ENCODE data around the gene SEC24B.

Gene SEC24B

DNA sequence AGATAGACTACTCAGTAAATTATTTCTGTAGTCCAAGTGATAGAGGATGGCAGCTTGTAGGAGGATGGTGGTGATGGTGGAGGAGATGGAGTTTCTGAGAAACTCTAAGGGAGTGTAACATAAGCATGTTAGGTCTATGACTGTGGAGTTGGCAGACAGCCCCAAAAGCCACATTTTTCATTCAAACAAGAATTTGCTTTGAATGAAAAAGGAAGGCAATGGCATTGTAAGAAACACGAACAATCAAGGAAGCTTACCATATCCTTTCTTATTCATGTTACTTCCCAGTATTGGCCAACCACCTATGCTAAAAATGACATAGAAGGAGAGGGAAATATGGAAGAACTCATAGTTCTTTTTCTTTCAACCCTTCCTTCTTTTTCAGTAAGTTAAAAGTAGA is 18.7 kb upstream of the SEC24B start:
- H3K9me3 Mint-ChIP-seq = no peaks in the 10 kb centered on the region
- H3K27ac Mint-ChIP-seq = no peak overlapping the region
- H3K27me3 Mint-ChIP-seq (ENCODE audit: low read depth) = peaks cover 9% of the 10 kb centered on the region
- no peaks in the 10 kb centered on the region for H3K36me3 Mint-ChIP-seq (ENCODE audit: low read depth)
- H3K4me3 Mint-ChIP-seq = no peak overlapping the region
- peaks cover 3% of the 10 kb centered on the region for H3K4me1 Mint-ChIP-seq (ENCODE audit: low read depth)

DNA sequence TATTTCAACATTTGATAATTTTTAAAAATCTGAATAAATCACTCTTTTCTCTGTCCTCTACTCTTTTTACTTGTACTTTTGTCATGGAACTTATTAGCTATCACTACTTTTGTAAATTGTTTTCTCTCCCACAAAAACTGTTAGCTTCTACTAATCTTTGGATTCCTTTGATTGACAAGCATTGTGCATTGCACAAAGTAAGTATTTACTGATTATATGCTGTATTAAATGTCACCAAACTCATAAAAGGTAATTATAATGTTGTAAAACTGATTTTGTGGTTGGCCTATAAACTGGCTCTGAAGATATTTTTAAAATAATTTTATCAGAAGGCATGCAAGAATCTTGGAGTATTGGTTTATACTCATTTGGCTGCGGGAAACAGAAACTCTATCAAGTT is 15.0 kb upstream of the SEC24B start:
- H3K36me3 Mint-ChIP-seq (ENCODE audit: low read depth) = no peaks in the 10 kb centered on the region
- no peaks in the 10 kb centered on the region for H3K9me3 Mint-ChIP-seq
- H3K4me3 Mint-ChIP-seq = no peak overlapping the region
- no peak overlapping the region for H3K27ac Mint-ChIP-seq
- peaks cover 10% of the 10 kb centered on the region for H3K27me3 Mint-ChIP-seq (ENCODE audit: low read depth)
- peaks cover 3% of the 10 kb centered on the region for H3K4me1 Mint-ChIP-seq (ENCODE audit: low read depth)

DNA sequence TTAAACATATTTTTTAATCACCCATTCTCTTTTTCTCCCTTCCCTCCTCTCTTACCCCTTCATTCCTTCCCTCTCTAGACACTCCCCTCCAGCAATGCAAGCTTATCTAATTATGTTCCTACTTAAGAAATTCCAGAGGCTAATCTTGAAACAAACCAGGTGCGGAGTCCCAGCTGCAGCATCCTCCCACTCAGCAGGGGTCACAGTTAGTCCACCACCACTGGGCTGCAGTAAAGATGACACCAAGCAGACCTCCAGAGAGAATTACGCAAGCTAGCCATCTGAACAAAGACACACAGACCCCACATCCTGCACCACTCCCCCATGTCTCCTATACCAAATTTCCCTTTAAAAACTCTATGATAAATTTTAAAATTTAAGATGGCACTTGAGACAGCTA is 13.9 kb upstream of the SEC24B start:
- Mint-ChIP-seq H3K4me1 (ENCODE audit: low read depth) (peaks cover 3% of the 10 kb centered on the region), H3K27ac (no peak overlapping the region), H3K27me3 (ENCODE audit: low read depth) (peaks cover 10% of the 10 kb centered on the region), H3K4me3 (no peak overlapping the region), H3K9me3 (no peaks in the 10 kb centered on the region), H3K36me3 (ENCODE audit: low read depth) (no peaks in the 10 kb centered on the region)

DNA sequence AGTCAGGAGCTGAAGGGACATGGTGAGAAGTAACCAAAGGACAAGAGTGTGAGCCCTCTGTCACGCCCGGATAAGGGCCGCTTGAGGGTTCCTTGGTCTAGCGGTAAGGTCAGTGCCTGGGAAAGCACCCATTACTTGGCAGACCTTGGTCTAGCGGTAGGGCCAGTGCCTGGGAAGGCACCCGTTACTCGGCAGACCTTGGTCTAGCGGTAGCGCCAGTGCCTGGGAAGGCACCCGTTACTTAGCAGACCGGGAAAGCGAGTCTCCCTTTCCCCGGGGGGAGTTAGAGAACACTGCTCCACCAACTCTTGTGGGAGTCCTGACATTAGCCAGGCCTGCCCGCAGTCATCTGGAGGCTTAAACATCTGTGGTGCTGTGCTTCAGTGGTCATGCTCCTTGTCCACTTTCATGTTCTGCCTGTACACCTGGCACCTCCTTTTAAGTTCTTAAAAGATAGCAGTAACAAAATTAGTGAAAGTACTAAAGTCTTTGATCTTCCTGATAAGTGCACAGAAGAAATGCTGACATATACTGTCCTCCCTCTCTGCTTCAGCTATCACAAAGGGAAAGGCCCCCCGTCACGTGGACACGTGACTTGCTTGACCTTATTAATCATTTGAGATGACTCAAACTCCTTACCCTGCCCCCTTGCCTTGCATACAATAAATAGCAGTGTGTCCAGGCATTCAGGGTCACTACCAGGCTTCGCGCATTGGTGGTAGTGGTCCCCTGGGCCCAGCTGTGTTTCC is 9.3 kb upstream of the SEC24B start:
- no peaks in the 10 kb centered on the region for H3K9me3 Mint-ChIP-seq
- peaks cover 7% of the 10 kb centered on the region for H3K4me1 Mint-ChIP-seq (ENCODE audit: low read depth)
- peaks cover 8% of the 10 kb centered on the region for H3K27me3 Mint-ChIP-seq (ENCODE audit: low read depth)
- peaks cover 3% of the 10 kb centered on the region for H3K36me3 Mint-ChIP-seq (ENCODE audit: low read depth)
- no peak overlapping the region for H3K4me3 Mint-ChIP-seq
- H3K27ac Mint-ChIP-seq = no peak overlapping the region

DNA sequence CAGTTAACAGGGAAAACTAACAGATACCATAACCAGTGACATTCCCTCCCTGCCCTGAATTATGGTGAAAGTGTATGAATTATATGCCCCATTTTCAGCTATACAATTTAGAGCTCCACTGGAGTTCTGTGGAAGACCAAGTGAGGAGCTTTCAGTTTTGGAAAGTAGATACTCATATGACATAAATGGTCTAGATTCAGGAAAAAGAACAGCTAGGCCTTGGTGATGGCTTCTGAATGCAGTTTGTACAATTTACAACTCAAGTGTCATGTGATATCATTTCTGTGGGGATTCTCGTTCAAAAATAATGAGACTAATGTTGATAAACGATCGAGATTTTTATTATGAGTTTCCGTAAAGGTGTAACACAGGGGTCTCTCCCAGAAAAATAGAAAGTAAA is 8.2 kb upstream of the SEC24B start:
- Mint-ChIP-seq H3K9me3 (no peaks in the 10 kb centered on the region), H3K4me3 (no peak overlapping the region), H3K27me3 (ENCODE audit: low read depth) (no peaks in the 10 kb centered on the region), H3K27ac (no peak overlapping the region), H3K36me3 (ENCODE audit: low read depth) (peaks cover 3% of the 10 kb centered on the region), H3K4me1 (ENCODE audit: low read depth) (peaks cover 10% of the 10 kb centered on the region)

DNA sequence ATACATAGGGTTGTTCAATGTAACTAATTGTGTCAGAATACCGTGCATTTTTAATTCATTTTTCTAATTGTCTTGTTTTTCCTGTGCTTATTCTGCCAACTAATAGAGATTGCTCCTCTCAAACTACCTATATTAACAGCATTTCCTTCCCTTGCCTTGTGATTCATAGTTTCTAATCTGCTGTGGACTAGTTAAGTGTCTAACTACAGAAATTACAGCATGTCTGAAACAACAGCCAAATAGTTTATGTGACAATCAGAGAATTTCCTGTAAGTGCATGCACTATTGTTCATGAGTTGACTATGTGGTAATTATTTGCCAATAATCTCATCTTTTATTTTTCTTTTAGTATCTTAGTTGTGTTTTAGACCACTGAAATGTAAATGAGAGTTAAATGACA is 4.1 kb upstream of the SEC24B start:
- H3K27ac Mint-ChIP-seq = no peak overlapping the region
- H3K9me3 Mint-ChIP-seq = no peaks in the 10 kb centered on the region
- H3K4me3 Mint-ChIP-seq = no peak overlapping the region
- H3K36me3 Mint-ChIP-seq (ENCODE audit: low read depth) = peaks cover 4% of the 10 kb centered on the region
- peaks cover 20% of the 10 kb centered on the region for H3K4me1 Mint-ChIP-seq (ENCODE audit: low read depth)
- H3K27me3 Mint-ChIP-seq (ENCODE audit: low read depth) = no peaks in the 10 kb centered on the region

DNA sequence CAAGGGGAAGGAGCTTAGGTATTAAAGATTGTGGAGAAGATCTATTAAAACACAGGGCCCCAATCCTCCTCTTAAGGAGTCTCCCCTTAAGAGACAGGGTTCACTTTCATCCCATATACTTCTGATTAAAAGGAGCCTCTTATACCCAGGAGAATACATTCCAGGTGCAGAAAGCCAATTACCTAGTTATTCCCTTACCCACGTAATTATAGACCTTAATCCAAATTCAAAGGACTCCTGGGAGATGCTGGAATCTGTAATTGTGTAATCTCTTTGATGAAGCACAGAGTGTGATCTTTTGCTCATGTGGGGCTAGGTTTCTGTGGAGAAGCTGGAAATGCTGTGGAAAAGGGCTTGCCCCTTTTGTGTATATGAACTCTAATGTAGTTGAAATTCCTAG is 1.4 kb upstream of the SEC24B start:
- H3K4me3 Mint-ChIP-seq = peak overlapping the region; percentile 82
- peak overlapping the region; percentile 60 for H3K27ac Mint-ChIP-seq
- H3K27me3 Mint-ChIP-seq (ENCODE audit: low read depth) = no peaks in the 10 kb centered on the region
- H3K4me1 Mint-ChIP-seq (ENCODE audit: low read depth) = peaks cover 42% of the 10 kb centered on the region
- H3K9me3 Mint-ChIP-seq = no peaks in the 10 kb centered on the region
- peaks cover 7% of the 10 kb centered on the region for H3K36me3 Mint-ChIP-seq (ENCODE audit: low read depth)

DNA sequence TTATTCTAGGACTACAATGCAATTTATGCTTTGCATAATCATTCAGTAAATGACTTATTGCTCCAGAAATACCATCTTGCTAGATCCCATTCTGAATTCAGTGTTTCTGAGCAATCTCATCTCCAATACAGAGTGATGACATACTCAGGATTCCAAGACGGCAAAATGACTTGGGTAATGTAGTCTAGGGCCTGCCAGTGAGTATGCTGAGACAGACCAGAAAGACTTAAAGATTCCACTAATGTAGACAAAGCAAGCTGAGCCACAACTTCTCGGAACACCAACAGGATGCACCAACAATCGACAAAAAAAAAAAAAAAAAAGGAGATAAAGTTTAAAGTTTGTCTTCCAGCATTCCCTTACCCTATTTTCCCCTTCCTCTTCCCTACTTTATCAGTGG is 919 bp upstream of the SEC24B start:
- peaks cover 7% of the 10 kb centered on the region for H3K36me3 Mint-ChIP-seq (ENCODE audit: low read depth)
- H3K9me3 Mint-ChIP-seq = no peaks in the 10 kb centered on the region
- peaks cover 42% of the 10 kb centered on the region for H3K4me1 Mint-ChIP-seq (ENCODE audit: low read depth)

DNA sequence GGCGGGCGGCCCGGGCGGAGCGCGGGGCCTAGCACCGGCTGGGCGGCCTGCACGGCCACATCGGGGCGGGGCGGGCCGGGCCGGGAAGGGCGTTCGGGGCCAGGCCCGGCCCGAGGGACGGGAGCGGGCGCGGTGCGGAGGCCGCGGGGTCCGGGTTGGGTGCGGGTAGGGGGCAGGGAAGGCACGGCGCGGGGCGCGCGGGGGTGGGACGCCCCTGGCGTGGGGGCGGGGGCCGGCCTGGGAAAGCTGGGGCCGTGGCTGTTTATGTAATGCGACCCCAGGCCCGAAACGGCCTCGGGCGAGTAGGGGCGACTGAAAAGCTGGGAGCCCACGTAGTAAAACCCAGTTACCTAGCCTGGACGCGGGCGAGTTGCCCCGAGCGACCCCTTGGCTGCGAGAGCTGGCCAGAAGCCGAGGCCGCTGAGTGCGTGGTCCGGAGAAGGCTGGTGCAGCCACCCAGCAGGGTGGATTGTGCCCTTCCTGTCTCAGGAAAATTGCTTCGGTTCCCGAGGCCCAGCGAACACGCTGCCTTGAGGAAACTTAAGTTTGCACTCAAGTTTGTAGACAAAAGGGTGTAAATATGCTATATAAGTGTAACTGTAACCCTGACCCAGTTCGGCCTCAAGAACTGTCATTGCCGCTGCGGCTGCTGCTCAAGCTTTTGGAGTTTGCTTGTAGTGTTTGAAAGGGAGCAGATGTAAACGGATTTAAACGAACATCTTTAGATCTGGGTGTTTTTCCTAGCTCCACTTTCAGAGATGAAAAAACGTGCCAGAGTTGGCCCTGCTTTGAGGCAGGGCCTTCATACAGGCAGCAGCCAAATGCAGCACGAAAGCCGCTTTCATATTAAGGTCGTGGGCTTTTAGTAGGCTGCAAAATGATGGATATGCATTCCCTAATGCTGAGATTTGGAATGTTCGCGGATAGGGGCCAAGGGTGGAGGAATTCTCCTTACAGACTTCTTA is 674 bp downstream of the SEC24B start:
- no peaks in the 10 kb centered on the region for H3K27me3 Mint-ChIP-seq (ENCODE audit: low read depth)
- H3K36me3 Mint-ChIP-seq (ENCODE audit: low read depth) = peaks cover 4% of the 10 kb centered on the region
- peak overlapping the region; percentile 73 for H3K27ac Mint-ChIP-seq
- no peaks in the 10 kb centered on the region for H3K9me3 Mint-ChIP-seq
- H3K4me1 Mint-ChIP-seq (ENCODE audit: low read depth) = peaks cover 48% of the 10 kb centered on the region
- peak overlapping the region; percentile 84 for H3K4me3 Mint-ChIP-seq

More for the DNA sequence above, 919 bp upstream of the SEC24B start:
- peak overlapping the region; percentile 82 for H3K4me3 Mint-ChIP-seq
- peak overlapping the region; percentile 81 for H3K27ac Mint-ChIP-seq
- no peaks in the 10 kb centered on the region for H3K27me3 Mint-ChIP-seq (ENCODE audit: low read depth)

DNA sequence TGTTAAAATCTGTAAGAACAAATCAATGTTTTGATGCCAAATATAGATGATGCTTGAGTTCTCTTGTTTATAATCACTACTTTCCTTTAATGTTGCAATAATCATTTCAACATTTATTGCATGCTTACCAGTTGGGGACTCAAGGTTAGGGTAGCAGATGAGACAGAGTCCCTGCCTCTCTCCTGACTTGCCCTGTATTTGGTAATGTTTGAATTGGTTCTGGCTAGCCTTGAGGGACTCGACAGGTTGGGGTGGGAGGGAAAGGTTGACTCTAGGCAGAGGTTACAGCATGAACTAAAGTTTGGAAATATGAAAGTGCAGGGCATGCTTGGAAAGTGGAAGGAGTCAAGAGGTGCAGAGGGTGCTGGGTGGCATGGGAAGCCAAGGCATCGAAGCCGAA is 2.0 kb downstream of the SEC24B start:
- Mint-ChIP-seq H3K4me3 (peak overlapping the region; percentile 84), H3K9me3 (no peaks in the 10 kb centered on the region), H3K4me1 (ENCODE audit: low read depth) (peaks cover 48% of the 10 kb centered on the region), H3K36me3 (ENCODE audit: low read depth) (peaks cover 4% of the 10 kb centered on the region), H3K27me3 (ENCODE audit: low read depth) (no peaks in the 10 kb centered on the region), H3K27ac (no peak overlapping the region)

DNA sequence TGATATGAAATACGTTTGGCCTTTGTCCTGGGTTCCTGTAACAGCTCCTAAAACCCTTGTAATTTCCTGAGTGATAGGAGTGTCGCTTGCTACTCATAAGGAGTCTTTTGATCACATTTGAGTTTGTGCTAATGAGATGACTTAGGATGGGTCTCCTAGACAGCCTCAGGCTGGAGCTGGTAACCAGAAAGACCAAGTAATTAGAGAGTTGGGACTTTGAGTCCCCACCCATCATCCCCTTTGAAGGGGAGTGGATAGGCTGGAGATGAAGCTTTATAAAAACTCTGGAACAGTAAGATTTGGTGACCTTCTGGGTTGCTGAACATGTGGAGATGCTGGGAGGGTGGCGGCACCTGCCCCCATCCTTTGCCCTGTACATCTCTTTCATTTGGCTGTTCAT is 2.9 kb downstream of the SEC24B start:
- Mint-ChIP-seq H3K27ac (no peak overlapping the region), H3K36me3 (ENCODE audit: low read depth) (peaks cover 3% of the 10 kb centered on the region), H3K4me3 (no peak overlapping the region)

DNA sequence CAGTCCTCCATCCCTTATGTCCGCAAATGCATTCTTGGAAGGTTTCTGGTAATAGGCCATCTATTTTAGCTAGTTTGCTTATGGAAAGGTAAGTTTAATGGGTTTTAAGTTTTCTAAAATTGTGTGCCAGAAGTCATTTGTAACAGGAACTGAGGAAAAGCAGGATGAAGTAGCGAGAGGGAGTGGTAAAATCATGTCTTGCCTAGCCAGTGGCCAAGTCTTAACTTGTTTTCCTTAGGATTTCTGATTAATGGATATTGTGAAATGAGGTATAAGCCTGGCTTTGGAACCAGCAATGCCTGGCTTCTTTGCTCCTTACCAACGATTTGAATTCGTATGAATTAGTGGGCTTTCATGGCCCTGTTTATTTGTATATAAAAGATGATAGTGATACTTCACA is 7.3 kb downstream of the SEC24B start:
- H3K4me1 Mint-ChIP-seq (ENCODE audit: low read depth) = peaks cover 36% of the 10 kb centered on the region
- H3K36me3 Mint-ChIP-seq (ENCODE audit: low read depth) = peaks cover 11% of the 10 kb centered on the region
- H3K27ac Mint-ChIP-seq = no peak overlapping the region
- H3K9me3 Mint-ChIP-seq = no peaks in the 10 kb centered on the region
- no peak overlapping the region for H3K4me3 Mint-ChIP-seq
- no peaks in the 10 kb centered on the region for H3K27me3 Mint-ChIP-seq (ENCODE audit: low read depth)

More for the DNA sequence above, 2.9 kb downstream of the SEC24B start:
- Mint-ChIP-seq H3K9me3 (no peaks in the 10 kb centered on the region), H3K27me3 (ENCODE audit: low read depth) (no peaks in the 10 kb centered on the region), H3K4me1 (ENCODE audit: low read depth) (peaks cover 48% of the 10 kb centered on the region)

DNA sequence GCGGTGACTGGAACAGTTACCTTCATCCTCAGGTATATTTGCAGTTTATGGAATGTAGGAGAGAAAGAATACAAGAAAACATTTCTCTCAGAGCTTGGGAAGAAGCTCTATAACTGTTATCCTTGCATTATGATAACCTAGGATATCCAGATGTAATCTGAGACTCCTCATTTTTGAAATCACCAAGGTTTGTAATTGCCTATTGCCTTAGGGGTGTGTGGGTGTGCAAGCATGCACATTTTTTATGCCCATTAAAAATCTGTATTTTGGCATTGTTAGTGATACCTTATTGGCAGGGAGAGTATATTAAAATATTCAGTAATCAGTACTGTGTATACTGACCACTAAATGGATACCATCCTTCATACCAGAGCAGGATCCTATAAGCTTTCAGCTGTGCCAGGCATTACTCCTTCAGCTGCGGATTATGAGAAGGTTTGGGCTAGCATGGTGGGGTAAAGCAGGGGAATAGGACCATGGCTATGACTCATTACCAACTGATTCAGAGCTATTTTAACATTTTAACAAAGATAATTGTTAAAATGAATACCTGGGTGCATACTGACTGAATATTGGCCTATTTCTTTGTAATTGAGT is 8.3 kb downstream of the SEC24B start:
- Mint-ChIP-seq H3K4me3 (no peak overlapping the region), H3K27me3 (ENCODE audit: low read depth) (no peaks in the 10 kb centered on the region), H3K27ac (no peak overlapping the region), H3K4me1 (ENCODE audit: low read depth) (peaks cover 32% of the 10 kb centered on the region), H3K36me3 (ENCODE audit: low read depth) (peaks cover 17% of the 10 kb centered on the region), H3K9me3 (no peaks in the 10 kb centered on the region)

DNA sequence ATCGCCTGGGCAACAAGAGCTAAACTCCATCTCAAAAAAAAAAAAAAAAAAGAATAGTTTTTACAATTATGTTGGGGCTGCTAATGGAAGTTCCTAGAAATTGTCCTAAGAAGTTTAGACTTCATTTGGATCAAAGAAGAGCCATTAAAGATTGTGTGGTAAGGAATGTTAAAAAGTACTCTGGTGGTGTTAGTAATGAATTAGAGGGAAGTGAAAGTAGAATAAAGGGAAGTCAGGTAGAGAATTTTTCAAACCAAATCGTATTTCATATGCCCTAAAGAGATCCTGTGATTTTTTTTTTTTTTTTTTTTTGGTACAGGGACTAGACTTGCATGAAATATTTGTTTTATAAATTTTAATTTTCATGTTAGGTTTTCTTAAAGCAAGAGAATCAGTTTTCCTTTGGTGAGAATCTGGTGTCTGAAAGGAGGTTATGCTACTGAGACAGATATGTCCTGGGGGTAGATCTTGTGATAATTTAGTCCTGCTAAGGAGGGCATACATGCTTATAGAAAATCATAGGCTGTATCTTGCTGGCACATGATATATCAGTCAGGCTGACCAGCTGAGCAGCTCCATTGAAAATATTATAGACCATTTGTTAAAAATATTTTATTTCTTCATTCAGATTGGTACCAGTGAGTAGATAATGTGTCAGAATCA is 10.7 kb downstream of the SEC24B start:
- Mint-ChIP-seq H3K36me3 (ENCODE audit: low read depth) (peaks cover 17% of the 10 kb centered on the region), H3K4me3 (no peak overlapping the region), H3K27me3 (ENCODE audit: low read depth) (no peaks in the 10 kb centered on the region), H3K27ac (no peak overlapping the region), H3K4me1 (ENCODE audit: low read depth) (peaks cover 28% of the 10 kb centered on the region), H3K9me3 (no peaks in the 10 kb centered on the region)
